HEK293 (cell line): ENCODE results near the gene TMEM8B.

Source experiments
- CTCF ChIA-PET: fragments of 350-600 bp; formaldehyde crosslinking; extraction: SDS; loops from one replicate; lab custom pipeline; 2021; ENCODE audit warnings: antibody characterized with exemption; lab: Yijun Ruan, JAX
- POLR2A ChIA-PET: fragments of 300-600 bp; formaldehyde crosslinking; extraction: SDS; loops from one replicate; lab custom pipeline; 2020; ENCODE audit warnings: antibody characterized with exemption, inconsistent platforms; lab: Yijun Ruan, JAX
- H3K27ac ChIP-seq: fragments of 200-500 bp; sonication (Bioruptor generic); 2 replicates; pipeline ENCODE4 v1.5.1; 2014; ENCODE audit warnings: low read depth, low read length, control low read depth, inconsistent platforms; ENCODE audit errors: extremely low read depth
- H3K36me3 ChIP-seq, 2 experiments: fragments of 200-500 bp in 1 of 2; sonication (Bioruptor generic) in 1 of 2; 1 replicate in 1 of 2; 2 replicates in 1 of 2; pipeline ENCODE4 v1.5.1; 2014 to 2017; ENCODE audit warnings: inconsistent platforms in 2 of 2, low read length in 2 of 2; ENCODE audit not compliant: control insufficient read depth in 2 of 2, insufficient read depth in 1 of 2
- H3K4me1 ChIP-seq: fragments of 200-500 bp; sonication (Bioruptor generic); 2 replicates; pipeline ENCODE4 v1.5.1; 2014; ENCODE audit warnings: mild to moderate bottlenecking, low read length, inconsistent platforms; ENCODE audit not compliant: control insufficient read depth, insufficient read depth
- H3K4me3 ChIP-seq: 2 replicates; pipeline ENCODE4 v1.5.1; 2011; ENCODE audit warnings: low read depth, mild to moderate bottlenecking, control low read depth, low read length, moderate library complexity
- H3K9me3 ChIP-seq: fragments of 200-500 bp; sonication (Bioruptor generic); 2 replicates; pipeline ENCODE4 v1.5.1; 2014; ENCODE audit warnings: low read depth, low read length, inconsistent platforms; ENCODE audit not compliant: control insufficient read depth, insufficient read depth
- FEZF1 ChIP-seq: fragments of 450-650 bp; formaldehyde crosslinking; IDR thresholded peaks from 2 replicates; pipeline ENCODE4 v1.5.1; 2016; ENCODE audit warnings: missing biosample characterization, missing genetic modification characterization
- GFI1B ChIP-seq: fragments of 450-650 bp; formaldehyde crosslinking; IDR thresholded peaks from 2 replicates; pipeline ENCODE4 v1.5.1; 2016; ENCODE audit warnings: missing biosample characterization, missing genetic modification characterization
- GLI2 ChIP-seq: fragments of 450-650 bp; formaldehyde crosslinking; IDR thresholded peaks from 2 replicates; pipeline ENCODE4; 2017; ENCODE audit warnings: missing biosample characterization, missing genetic modification characterization, low read depth, borderline replicate concordance
- HOXA7 ChIP-seq: sonication (generic); formaldehyde crosslinking; IDR thresholded peaks from 2 replicates; pipeline ENCODE4 v1.8.1; 2022; ENCODE audit warnings: missing genetic modification reagents, borderline replicate concordance
- HOXC10 ChIP-seq: sonication (generic); formaldehyde crosslinking; IDR thresholded peaks from 2 replicates; pipeline ENCODE4 v1.8.1; 2023; ENCODE audit warnings: mild to moderate bottlenecking, missing genetic modification reagents
- KLF7 ChIP-seq: fragments of 450-650 bp; formaldehyde crosslinking; IDR thresholded peaks from 2 replicates; pipeline ENCODE4 v1.5.1; 2016; ENCODE audit warnings: missing biosample characterization, missing genetic modification characterization, borderline replicate concordance
- SETDB1 ChIP-seq: IDR thresholded peaks from one replicate; pipeline ENCODE4 v1.6.1; 2017; ENCODE audit warnings: mild to moderate bottlenecking, low read length, moderate library complexity, mixed read lengths; ENCODE audit not compliant: insufficient read length
- ZBTB17 ChIP-seq: fragments of 450-650 bp; formaldehyde crosslinking; IDR thresholded peaks from 2 replicates; pipeline ENCODE4 v1.5.1; 2016; ENCODE audit warnings: missing biosample characterization, missing genetic modification characterization
- ZNF132 ChIP-seq: fragments of 450-650 bp; formaldehyde crosslinking; IDR thresholded peaks from 2 replicates; pipeline ENCODE4 v1.5.1; 2017; ENCODE audit warnings: missing biosample characterization, missing genetic modification characterization, borderline replicate concordance
- ZNF155 ChIP-seq: fragments of 450-650 bp; formaldehyde crosslinking; IDR thresholded peaks from 2 replicates; pipeline ENCODE4 v1.5.1; 2016; ENCODE audit warnings: missing biosample characterization, missing genetic modification characterization
- ZNF211 ChIP-seq: fragments of 450-650 bp; formaldehyde crosslinking; IDR thresholded peaks from 2 replicates; pipeline ENCODE4 v1.5.1; 2016; ENCODE audit warnings: low read depth, missing biosample characterization, missing genetic modification characterization
- ZNF214 ChIP-seq: fragments of 450-650 bp; formaldehyde crosslinking; IDR thresholded peaks from 2 replicates; pipeline ENCODE4 v1.5.1; 2017; ENCODE audit warnings: missing biosample characterization, mild to moderate bottlenecking, missing genetic modification characterization, borderline replicate concordance
- ZNF473 ChIP-seq: fragments of 450-650 bp; formaldehyde crosslinking; IDR thresholded peaks from 2 replicates; pipeline ENCODE4 v1.5.1; 2017; ENCODE audit warnings: missing biosample characterization, missing genetic modification characterization
- ZNF548 ChIP-seq: fragments of 450-650 bp; formaldehyde crosslinking; IDR thresholded peaks from 2 replicates; pipeline ENCODE4 v1.5.1; 2016; ENCODE audit warnings: missing biosample characterization, missing genetic modification characterization
- ZNF549 ChIP-seq: fragments of 450-650 bp; IDR thresholded peaks from 2 replicates; pipeline ENCODE4 v1.5.1; 2018; ENCODE audit warnings: missing biosample characterization, missing genetic modification characterization, mild to moderate bottlenecking, inconsistent platforms, moderate library complexity
- ZNF555 ChIP-seq: fragments of 450-650 bp; formaldehyde crosslinking; conservative IDR thresholded peaks from 2 replicates; pipeline ENCODE4 v1.5.1; 2017; ENCODE audit warnings: missing biosample characterization, mild to moderate bottlenecking, missing genetic modification characterization, inconsistent platforms
- ZNF560 ChIP-seq: fragments of 450-650 bp; formaldehyde crosslinking; IDR thresholded peaks from 2 replicates; pipeline ENCODE4 v1.5.1; 2017; ENCODE audit warnings: missing biosample characterization, missing genetic modification characterization, borderline replicate concordance
- ZNF768 ChIP-seq: fragments of 450-650 bp; formaldehyde crosslinking; IDR thresholded peaks from 2 replicates; pipeline ENCODE4 v1.5.1; 2018; ENCODE audit warnings: missing biosample characterization, mild to moderate bottlenecking, missing genetic modification characterization
- ZNF776 ChIP-seq: fragments of 450-650 bp; formaldehyde crosslinking; IDR thresholded peaks from 2 replicates; pipeline ENCODE4 v1.5.0; 2017; ENCODE audit warnings: missing biosample characterization, missing genetic modification characterization, borderline replicate concordance
- TF ChIP-seq, protein P1 (sequence below): fragments of 450-650 bp; formaldehyde crosslinking; IDR thresholded peaks from 2 replicates; pipeline ENCODE4 v1.5.1; 2016; ENCODE audit warnings: missing biosample characterization, missing genetic modification characterization
- TF ChIP-seq, protein P2 (sequence below): fragments of 450-650 bp; formaldehyde crosslinking; IDR thresholded peaks from 2 replicates; pipeline ENCODE4 v1.5.1; 2016; ENCODE audit warnings: missing biosample characterization, missing genetic modification characterization
- TF ChIP-seq, protein P3 (sequence below): fragments of 450-650 bp; formaldehyde crosslinking; IDR thresholded peaks from 2 replicates; pipeline ENCODE4 v1.5.1; 2017; ENCODE audit warnings: missing biosample characterization, missing genetic modification characterization
- TF ChIP-seq, protein P4 (sequence below): fragments of 450-650 bp; formaldehyde crosslinking; IDR thresholded peaks from 2 replicates; pipeline ENCODE4 v1.5.1; 2016; ENCODE audit warnings: missing biosample characterization, missing genetic modification characterization

Gene TMEM8B

DNA sequence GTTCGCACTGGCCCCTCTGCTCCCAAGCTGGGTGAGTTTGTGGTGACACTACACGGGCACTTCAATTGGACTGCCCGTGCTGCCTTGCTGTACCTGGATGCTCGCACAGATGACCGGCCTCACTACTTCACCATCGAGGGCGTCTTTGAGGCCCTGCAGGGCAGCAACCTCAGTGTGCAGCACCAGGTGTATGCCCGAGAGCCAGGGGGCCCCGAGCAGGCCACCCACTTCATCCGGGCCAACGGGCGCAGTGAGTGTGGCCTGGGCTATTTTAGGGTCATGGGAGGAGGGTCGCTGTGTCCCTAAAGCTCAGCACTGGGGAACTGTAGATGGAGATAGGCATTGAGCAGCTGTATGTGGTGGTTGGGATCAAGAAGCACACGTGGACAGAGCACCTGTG is 36.2 kb upstream of the TMEM8B start (continued):
- TF ChIP-seq FEZF1 (tag by site-specific recombination) (no peak), ZNF776 (tag by site-specific recombination) (no peak), KLF7 (no peak), ZBTB17 (tag by site-specific recombination) (no peak), GFI1B (tag by site-specific recombination) (no peak), ZNF548 (tag by site-specific recombination) (no peak), ZNF211 (tag by site-specific recombination) (no peak)
- TF ChIP-seq, protein P1, sequence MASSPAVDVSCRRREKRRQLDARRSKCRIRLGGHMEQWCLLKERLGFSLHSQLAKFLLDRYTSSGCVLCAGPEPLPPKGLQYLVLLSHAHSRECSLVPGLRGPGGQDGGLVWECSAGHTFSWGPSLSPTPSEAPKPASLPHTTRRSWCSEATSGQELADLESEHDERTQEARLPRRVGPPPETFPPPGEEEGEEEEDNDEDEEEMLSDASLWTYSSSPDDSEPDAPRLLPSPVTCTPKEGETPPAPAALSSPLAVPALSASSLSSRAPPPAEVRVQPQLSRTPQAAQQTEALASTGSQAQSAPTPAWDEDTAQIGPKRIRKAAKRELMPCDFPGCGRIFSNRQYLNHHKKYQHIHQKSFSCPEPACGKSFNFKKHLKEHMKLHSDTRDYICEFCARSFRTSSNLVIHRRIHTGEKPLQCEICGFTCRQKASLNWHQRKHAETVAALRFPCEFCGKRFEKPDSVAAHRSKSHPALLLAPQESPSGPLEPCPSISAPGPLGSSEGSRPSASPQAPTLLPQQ (tag by site-specific recombination): no peak
- TF ChIP-seq, protein P2, sequence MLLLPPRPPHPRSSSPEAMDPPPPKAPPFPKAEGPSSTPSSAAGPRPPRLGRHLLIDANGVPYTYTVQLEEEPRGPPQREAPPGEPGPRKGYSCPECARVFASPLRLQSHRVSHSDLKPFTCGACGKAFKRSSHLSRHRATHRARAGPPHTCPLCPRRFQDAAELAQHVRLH (tag by site-specific recombination): no peak

DNA sequence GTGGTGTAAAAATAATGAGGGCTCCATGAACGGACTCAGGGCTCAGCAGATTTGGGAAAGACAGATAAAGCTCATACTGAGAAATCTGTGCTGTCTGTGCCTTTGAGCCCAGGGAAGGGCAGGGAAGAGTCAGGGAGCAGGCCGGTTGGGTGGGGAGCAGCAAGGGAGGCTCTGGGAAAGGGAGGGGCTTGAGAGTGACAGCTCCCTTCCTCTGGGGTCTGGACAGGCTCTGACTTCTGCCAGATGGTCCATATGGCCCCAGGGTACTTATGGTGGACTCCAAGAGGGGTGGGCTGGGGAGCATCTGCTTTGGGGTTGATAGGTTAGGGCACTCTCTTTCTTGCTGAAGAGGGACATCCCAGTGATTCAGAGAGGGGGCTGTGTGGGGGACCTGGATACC is 35.6 kb upstream of the TMEM8B start:
- Histone ChIP-seq H3K27ac (no peak overlapping the region), H3K4me1 (no peaks in the 10 kb centered on the region), H3K36me3 (peaks cover 0 to 8% of the 10 kb centered on the region in 2 experiments; a peak in 1 of 3 replicates), H3K9me3 (no peaks in the 10 kb centered on the region), H3K4me3 (no peak overlapping the region)
- ChIA-PET CTCF (interaction anchor here (0.7 to 2.4 kb wide), 5 partner anchors 33 to 332 kb away, joined by 3 to 14 read pairs (median 4); no protein-coding TSS in a partner anchor), POLR2A (no interaction called here)
- TF ChIP-seq ZNF132 (tag by site-specific recombination): no peak
- TF ChIP-seq ZNF155 (tag by site-specific recombination): no peak
- no peak for TF ChIP-seq SETDB1

DNA sequence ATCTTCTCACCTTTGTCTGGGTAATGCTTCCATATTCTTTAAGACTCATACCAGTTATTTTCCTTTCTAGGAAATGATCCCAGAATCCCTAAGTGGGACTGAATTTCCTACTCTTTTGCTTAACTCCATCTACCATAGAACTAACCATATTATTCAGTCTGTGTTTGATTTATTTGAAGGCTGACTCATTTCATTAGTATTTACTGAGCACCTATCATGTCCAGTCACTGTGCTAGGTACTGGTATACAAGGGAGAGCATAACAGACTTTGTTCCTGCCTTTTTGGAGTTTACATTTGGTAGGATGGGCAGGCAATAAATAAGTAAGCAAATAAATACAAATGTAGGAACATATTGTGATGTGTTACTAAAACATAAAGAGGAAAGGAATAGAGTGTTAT is 33.3 kb upstream of the TMEM8B start:
- H3K9me3 ChIP-seq: no peaks in the 10 kb centered on the region
- POLR2A ChIA-PET: interaction anchor here (0.6 kb wide), 1 partner anchor 39 kb away, joined by 3 read pairs; no protein-coding TSS in a partner anchor
- peaks cover 0 to 19% of the 10 kb centered on the region in 2 experiments; a peak in 1 of 3 replicates for H3K36me3 ChIP-seq
- H3K4me1 ChIP-seq: no peaks in the 10 kb centered on the region
- CTCF ChIA-PET: interaction anchor here (0.6 to 2.9 kb wide), 4 partner anchors 31 to 1025 kb away, joined by 5 to 19 read pairs (median 8); no protein-coding TSS in a partner anchor
- no peak overlapping the region for H3K27ac ChIP-seq
- H3K4me3 ChIP-seq: no peak overlapping the region
- no peak for TF ChIP-seq ZNF768 (tag by site-specific recombination)
- no peak for TF ChIP-seq GLI2
- TF ChIP-seq ZBTB17 (tag by site-specific recombination): no peak
- no peak for TF ChIP-seq ZNF549 (tag by site-specific recombination)
- no peak for TF ChIP-seq ZNF560 (tag by site-specific recombination)
- TF ChIP-seq ZNF555 (tag by site-specific recombination): no peak
- no peak for TF ChIP-seq ZNF132 (tag by site-specific recombination)
- no peak for TF ChIP-seq HOXC10 (CRISPR knock-in tag)
- no peak for TF ChIP-seq SETDB1
- TF ChIP-seq ZNF473 (tag by site-specific recombination): no peak
- TF ChIP-seq, protein P3, sequence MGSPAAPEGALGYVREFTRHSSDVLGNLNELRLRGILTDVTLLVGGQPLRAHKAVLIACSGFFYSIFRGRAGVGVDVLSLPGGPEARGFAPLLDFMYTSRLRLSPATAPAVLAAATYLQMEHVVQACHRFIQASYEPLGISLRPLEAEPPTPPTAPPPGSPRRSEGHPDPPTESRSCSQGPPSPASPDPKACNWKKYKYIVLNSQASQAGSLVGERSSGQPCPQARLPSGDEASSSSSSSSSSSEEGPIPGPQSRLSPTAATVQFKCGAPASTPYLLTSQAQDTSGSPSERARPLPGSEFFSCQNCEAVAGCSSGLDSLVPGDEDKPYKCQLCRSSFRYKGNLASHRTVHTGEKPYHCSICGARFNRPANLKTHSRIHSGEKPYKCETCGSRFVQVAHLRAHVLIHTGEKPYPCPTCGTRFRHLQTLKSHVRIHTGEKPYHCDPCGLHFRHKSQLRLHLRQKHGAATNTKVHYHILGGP (tag by site-specific recombination): no peak
- TF ChIP-seq HOXA7 (CRISPR knock-in tag): no peak
- TF ChIP-seq, protein P4, sequence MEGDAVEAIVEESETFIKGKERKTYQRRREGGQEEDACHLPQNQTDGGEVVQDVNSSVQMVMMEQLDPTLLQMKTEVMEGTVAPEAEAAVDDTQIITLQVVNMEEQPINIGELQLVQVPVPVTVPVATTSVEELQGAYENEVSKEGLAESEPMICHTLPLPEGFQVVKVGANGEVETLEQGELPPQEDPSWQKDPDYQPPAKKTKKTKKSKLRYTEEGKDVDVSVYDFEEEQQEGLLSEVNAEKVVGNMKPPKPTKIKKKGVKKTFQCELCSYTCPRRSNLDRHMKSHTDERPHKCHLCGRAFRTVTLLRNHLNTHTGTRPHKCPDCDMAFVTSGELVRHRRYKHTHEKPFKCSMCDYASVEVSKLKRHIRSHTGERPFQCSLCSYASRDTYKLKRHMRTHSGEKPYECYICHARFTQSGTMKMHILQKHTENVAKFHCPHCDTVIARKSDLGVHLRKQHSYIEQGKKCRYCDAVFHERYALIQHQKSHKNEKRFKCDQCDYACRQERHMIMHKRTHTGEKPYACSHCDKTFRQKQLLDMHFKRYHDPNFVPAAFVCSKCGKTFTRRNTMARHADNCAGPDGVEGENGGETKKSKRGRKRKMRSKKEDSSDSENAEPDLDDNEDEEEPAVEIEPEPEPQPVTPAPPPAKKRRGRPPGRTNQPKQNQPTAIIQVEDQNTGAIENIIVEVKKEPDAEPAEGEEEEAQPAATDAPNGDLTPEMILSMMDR (tag by site-specific recombination): no peak
- no peak for TF ChIP-seq ZNF214 (tag by site-specific recombination)
